ENCODE measurements around the gene LAMA5.

GRCh38 chr20:62336329-62336728, 30.8 kb downstream of the LAMA5 start:
- TF ChIP-seq POLR2A (IDR thresholded peaks at IDR 0.05): no peak
- no peak for TF ChIP-seq CTCF (IDR thresholded peaks at IDR 0.05)
- TF ChIP-seq POLR2AphosphoS5 (IDR thresholded peaks at IDR 0.05): no peak

Data from breast epithelium (tissue), 3 donors.